GM12874 (cell line): Measurements from ENCODE around the gene COL4A6.

Experiments
- TF ChIP-seq, protein P1 (sequence below): IDR thresholded peaks from 2 replicates; pipeline ENCODE4 v1.5.1; 2011; ENCODE audit warnings: low read depth, mild to moderate bottlenecking, control low read depth, low read length, moderate library complexity; ENCODE audit not compliant: insufficient read depth

COL4A6 gene

DNA sequence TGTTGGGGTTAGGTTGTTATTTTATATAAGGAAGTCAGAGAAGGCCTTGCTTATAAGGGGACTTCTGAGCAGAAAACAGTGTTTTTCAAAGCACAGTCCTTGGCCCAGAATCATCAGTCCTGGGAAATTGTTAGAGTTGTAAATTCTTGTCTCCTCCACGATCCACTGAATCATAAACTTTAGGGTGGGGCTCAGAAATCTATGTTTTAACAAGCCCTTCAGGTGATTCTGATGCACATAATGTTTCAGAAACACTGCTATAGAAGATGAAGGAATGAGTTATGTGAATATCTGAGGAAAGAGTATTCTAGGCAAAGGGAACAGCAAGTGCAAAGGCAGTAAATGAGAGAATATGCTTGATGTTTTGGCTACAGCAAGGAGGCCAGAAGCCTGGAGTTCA, 121.8 kb downstream of the COL4A6 start:
- TF ChIP-seq, protein P1, sequence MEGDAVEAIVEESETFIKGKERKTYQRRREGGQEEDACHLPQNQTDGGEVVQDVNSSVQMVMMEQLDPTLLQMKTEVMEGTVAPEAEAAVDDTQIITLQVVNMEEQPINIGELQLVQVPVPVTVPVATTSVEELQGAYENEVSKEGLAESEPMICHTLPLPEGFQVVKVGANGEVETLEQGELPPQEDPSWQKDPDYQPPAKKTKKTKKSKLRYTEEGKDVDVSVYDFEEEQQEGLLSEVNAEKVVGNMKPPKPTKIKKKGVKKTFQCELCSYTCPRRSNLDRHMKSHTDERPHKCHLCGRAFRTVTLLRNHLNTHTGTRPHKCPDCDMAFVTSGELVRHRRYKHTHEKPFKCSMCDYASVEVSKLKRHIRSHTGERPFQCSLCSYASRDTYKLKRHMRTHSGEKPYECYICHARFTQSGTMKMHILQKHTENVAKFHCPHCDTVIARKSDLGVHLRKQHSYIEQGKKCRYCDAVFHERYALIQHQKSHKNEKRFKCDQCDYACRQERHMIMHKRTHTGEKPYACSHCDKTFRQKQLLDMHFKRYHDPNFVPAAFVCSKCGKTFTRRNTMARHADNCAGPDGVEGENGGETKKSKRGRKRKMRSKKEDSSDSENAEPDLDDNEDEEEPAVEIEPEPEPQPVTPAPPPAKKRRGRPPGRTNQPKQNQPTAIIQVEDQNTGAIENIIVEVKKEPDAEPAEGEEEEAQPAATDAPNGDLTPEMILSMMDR, result no peak

DNA sequence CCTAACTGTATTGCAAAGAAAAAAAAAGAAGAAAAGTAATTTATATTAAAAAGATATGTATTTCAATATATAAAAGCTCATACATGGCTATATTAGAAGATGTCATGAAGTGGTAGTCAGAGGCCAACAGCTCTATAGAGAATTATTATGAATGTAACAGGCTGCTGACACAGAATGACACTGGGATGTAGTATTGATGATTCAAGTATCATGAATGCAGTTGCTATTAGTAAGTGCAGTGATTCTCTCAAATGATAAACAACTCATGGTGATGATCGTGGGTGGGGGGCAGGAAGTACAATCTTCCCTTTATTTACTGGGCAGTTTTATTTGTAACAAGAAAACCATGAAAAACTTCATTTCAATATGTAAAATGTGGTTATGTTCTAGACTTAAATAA, 124.6 kb downstream of the COL4A6 start:
- TF ChIP-seq, protein P1, result no peak

DNA sequence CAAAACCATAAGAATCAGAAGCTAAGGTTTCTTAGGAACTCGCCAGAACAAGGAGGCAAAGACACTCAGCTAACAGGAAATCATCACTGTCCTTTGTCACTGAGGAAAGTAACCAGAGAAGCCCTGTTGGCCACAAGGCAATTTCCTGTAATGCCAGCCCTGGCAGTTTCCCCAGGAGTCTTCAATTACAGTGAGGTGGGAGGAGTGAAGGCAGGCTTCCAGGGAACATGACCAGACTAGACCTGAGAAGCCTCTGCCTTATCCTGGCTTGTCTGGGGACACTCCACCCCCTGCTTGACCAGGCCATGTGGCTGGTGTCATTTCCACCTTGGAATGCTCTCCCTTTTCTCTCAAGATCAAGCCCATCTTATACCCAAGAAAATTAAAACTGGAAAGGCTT, 125.3 kb downstream of the COL4A6 start:
- TF ChIP-seq, protein P1, result no peak

DNA sequence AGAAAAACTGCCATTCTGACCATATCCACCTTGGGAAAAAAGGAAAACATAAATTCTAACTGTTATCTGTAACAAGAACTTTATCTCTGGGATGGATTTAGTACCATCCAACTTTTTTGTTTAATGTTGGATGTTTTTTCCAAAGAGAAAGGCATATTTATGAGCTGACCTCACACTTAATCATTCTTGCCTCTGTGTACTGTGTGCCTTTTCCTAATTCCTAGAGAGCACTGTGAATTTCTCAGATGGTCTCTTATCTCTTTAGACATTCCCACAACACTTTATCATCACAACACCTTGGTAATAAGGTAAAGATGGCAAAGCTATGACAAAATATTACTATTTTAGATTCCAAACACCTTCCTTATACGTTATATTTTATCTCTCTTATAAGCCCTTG, 126.2 kb downstream of the COL4A6 start:
- TF ChIP-seq, protein P1, result no peak

DNA sequence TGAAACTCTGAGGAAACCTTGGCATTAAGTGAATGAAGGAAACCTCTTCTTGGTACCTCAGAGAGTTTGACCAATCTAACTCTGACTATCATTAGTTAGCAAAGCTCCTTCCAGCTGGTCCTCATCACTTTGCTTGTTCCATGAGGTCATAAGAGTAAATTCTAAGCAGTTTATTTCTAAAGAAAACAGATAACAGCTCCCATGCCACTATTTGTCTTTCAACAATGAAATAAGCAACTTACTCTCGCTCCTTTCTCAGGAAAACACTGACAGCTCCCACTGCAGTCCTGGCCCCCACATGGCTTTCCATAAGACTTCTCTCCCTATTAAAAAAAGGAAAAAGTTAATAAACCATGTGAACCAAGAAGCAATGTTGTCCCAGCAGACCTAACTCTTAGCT, 127.7 kb downstream of the COL4A6 start:
- TF ChIP-seq, protein P1, result no peak

DNA sequence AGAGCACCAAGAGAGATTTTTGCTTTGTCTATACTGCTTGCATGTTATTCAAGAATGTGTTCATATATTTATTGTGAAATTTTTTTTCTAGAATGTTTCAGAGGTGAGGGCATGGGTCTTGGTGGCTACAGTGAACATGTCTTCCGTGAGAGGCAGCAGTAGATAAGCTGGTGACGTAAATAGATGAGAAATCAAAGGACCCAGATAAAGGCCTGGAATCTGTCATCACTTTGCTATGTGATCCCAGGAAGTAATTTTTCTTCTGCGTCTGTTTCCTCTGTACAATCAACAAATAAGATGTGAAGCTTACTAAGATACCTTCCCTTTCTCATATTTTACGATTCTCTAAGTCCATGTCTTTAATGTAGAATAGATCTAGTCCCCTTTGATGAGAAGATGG, 129.1 kb downstream of the COL4A6 start:
- TF ChIP-seq, protein P1, result no peak

DNA sequence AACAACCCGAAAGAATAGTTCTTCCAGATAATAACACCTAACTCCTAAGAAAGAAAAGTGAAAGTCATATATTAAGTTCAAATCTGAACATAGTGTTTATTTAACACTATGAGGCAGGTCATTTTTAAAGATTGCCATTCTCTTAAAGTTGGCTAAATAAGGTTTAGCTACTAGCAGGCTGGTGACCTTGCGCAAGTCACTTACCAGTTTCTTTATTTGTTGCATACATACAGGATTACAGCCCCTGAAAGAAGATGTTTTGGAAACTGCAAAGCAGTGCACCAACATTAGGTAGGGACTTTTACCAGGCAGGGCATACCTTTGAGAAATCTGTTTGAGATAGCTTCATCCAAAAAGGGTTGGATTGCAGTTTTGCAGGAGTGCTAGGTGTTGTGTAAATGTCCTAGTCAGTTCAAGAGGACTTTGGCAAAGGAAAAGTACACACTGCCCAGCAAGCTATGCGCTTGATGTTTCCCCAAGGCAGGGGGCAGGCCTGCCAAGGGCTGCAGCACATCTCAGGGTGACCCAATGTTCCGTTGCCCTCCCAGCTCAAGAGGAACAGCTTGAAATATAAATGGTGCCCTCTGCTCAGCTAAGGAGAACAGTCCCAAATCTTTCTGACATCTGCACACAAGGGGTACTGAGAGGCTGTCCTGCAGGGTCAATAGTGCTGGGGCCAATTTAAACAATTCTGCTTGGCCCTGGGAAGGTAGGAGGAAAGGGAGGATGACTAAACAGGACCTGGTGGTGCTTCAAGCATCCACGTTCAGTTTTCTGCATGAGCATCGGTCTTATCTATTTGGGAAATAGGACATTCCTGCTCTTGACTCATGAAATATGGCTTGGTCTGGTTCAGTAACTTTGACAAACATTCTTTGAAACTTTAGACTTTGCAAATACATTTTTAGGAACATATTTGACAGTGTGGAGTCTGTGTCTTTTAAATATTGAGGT, 130.8 kb downstream of the COL4A6 start:
- TF ChIP-seq, protein P1, result no peak
